Pons (tissue), 1 donor: ENCODE data around the gene GPR4.
A peak's percentile ranks its signal among the peaks of the same experiment; 100 is the strongest.
"Not testable (repeated sequence)": the region's sequence is repeated elsewhere in the genome, so short reads cannot be mapped to it uniquely, and the experiment has no call there.

Source experiments
- DNase-seq: peaks from one replicate; pipeline ENCODE4 v3.0.0-alpha.2; 2016; ENCODE audit warnings: low spot score

The GPR4 gene

DNA sequence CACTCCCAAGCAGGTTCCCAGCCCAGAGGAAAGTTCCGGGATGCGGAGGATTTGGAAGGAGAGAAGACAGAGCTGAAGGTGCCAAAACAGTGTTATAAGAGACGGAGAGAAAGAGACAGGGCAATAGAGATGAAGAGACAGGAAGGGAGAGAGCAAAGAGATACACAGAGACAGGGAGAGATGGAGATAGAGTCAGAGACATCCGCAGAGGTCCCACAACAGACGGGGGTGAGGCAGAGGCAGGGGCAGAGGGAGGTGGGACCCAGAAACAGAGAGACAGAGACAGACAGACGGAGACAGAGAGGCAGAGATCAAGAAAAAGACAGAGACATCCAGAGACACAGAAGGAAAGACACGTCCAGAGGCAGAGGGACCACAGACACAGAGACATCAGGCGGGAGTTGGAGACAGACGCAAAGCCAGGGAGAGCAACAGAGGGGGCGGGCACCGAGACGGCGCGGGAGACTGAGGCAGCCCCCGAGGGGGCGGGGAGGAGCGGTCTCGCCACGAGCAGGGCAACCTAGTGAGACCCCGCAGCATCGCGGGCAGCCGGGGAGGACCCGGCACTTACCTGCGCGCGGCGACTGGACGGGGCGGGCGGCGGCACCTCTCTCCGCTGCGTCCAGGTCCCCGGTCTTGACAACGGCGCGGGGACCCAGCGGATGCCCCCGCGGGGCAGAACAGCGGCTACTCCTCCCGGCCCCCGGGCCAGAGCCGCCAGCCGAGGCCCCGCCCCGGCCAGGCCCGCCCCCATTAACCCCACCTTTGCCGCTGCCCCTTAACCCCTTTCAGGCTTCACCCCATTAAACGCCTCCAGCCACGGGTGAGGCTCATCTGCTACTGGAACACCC, at the start of gene GPR4:
GPR4 (minus strand) TSS at position 689 of the 851 bp plus-strand sequence. CDS start 10,346 bp downstream, outside the sequence.
- no peak for DNase-seq

DNA sequence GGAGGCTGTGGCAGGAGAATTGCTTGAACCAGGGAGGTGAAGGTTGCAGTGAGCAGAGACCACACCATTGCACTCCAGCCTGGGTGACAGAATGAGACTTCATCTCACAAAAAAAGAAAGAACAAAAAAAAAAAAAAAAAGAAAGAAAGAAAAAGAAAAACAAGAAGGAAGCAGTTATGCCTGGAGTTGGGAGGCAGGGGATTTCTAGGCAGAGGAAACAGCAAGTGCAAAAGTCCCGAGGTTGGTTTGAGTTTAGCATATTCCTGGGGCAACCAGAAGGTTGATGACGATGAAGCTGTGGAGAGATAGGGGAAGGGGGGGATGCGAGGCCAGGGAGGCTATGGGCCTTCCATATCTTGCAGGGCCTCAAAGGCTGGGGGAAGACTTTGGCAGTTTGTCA, 48.7 kb upstream of the GPR4 start:
- DNase-seq = no peak

DNA sequence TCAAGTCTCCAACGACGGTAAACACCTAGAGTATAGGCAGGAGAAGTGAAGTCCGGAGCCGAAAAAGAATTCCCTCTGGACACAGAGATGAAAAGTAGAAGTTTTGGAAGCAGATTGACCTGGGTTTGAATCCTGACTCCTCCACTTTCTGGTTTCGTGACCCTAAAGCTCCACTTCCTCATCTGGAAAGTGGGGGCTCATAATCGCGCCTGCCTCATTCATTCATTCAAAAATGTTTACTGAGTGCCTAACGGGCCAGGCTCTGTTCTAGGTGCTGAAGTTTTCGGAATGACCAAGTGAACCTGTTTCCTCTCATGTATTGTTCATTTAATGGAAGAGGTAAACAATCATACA, 44.3 kb upstream of the GPR4 start:
- no peak for DNase-seq

DNA sequence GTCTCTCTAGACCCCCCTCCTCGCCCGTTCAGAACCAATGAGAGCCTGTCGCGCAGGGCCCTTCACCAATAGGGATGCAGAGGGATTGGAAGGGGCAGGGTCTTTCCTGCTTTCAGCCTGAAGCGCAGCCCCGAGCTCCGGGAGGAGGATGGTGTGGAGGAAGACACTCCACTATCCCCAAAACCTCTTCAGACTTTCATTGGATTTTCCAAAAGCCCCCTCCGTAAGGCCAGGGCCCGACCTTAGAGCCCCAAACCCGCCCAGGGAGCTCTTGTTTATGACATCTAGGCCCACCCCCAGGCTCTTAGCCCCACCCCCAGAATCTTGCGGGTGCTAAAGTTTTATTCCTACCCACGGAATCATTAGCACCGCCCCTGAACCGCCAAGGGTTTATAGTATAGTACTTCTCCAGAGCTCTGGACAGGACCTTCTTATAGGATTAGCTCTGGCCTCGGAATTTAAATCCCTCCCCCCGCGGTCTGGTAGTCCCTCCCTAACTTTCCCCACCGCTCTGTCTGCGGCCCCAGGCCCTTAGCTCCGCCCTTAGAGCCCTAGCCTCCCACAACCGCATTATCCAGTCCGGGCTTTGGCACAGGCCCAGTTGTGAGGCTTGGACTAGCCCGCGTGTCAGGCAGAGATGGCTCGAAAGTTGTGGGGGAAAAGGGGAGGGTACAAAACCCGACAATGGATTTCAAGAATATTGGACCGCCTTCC, 43.8 kb upstream of the GPR4 start:
- peak; percentile 99 for DNase-seq

DNA sequence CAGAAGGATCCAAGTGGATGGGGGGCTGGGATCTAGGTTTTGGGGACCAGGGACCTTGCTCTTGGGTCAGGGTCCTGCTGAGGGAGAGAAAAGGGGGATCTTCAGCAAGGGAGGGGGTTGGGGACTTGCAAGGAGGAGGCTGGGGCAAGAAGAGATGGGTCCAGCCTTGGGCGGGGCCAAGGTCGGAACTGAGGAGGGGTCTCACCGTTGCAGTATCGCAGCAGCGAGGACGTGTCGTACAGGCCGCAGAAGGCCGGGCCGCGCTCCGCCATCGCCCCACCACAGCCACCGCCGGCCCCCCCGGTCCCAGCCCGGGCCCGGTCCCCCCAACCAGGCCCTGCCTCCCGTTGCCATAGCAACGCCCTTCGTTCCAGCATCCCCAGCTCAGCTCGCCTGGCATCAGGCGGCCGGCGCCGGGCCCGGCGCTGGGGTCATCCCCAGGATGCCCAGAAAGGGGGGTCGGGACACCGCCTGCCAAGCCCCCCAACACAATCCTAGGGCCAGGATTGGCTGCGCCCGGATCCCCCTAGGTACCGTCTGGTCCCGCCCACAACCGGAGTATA, 43.1 kb upstream of the GPR4 start:
- DNase-seq = no peak

DNA sequence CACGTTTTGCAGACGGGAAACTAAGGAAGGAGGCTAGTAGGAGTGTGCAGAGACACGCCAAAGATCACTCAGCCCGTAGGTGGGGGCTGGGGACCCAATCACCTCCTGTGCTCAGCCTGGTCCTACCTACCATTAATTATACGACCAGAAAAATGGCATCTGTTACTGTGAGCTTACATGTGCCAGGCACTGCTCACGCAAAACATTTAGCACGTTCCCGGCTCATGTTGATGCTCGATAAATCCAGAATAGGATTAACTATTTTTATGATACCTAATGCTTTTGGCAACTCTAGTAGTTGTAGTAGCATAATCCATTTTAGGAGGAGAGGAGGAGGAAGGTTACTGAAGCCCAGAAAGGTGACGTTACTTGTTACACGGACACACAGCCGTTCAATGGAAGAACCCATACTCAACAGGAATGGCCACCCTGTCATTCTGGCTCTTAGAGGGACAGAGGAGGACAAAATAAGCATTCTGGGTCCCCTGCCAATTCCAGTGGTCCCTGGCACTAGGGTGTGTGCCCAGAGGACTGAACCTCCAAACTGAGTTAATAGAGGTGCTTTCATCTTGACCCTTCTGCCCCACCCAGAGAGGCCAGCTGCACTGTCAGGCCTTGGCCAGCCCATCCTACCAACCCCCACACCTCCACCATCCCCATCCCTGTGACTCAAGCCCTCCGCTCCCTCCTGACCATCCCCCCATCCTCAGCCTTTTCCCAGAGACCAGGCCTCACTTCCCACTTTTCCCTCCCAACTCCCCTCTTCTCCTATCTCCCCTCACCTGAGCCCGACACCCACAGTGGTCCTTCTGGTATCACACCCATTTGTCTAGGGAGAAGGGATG, 42.1 kb upstream of the GPR4 start:
- DNase-seq = peak; percentile 54

DNA sequence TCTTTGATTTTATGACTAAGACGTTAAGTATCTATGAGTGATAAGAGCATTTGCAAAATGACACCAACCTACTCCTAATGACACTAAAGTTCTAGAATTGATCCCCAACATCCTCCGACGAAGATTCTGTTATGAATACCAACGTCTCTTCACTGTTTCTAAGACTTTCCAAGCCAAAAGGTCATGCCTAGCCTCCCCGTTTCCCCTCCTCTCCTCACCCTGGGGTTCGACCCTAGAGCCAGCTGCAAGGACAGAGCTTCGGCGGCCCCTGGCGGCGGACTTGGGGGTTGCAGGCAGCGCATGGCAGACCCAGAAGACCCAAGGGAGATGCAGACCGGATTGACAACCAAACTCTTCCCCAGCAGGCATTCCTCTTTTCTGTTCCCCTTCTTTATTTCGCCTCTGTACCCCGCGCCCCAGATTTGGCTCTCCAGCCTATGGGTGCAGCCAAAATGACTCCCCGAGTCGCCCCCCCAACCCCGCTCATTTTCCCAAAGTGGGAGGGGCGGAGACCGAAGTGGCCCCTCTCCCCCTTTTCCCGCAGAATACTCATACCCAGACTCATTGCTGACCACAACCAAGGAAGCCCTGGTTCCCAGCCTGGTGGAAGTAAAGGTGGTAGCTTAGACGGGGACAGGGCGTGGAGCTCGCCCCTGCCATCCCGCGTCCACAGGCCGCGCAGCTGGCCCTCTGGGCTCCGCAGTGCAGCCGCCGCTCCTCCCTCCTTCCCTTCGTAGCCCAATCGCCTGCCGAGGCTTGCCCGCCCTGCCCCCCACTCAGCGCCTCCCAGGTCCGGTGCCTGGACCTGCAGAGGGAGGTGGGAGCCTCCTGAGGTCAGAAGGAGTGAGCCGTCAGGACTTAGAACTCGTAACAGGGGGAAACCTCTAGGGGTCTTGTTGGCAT, 41.3 kb upstream of the GPR4 start:
- DNase-seq = peak; percentile 88

DNA sequence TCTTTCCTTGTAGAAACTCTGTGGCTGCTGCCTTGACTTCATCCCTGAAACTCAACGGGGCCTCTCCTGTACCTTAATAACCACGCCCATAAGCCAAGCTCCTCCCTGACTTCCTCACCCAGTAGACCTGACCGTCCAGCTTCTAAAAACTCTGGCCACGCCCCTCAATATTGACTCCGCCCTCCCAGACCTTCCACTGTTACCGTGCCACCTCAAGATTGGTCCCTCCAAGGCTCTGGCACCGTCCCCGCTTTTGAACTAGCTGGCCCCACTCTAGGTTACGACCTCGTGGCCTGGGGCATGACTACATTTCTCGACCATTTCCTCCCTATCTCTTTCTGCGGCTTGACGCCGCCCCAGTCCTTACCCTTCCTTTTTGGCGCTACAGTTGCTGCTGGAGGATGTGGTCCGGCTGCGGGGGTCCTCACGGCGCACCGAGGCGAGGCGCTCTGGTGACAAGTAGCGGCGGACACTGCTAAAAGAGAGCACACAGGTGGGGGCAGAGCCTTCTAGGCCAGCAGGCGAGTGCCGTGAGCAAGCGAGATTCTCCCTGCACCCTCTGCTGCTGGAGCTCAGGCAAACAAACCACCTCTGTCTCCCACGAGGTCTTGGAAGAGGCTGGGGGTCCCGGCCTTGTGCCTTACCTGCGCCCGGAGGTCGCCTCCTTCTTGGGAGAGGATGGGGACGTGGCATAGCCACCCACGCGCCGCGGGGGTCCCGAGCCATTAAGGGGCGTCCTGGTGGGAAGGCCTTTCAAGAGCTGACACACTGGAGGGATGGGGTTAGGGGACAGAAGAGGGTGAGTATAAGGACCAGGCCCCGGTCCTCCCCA, 39.5 kb upstream of the GPR4 start:
- peak; percentile 49 for DNase-seq

DNA sequence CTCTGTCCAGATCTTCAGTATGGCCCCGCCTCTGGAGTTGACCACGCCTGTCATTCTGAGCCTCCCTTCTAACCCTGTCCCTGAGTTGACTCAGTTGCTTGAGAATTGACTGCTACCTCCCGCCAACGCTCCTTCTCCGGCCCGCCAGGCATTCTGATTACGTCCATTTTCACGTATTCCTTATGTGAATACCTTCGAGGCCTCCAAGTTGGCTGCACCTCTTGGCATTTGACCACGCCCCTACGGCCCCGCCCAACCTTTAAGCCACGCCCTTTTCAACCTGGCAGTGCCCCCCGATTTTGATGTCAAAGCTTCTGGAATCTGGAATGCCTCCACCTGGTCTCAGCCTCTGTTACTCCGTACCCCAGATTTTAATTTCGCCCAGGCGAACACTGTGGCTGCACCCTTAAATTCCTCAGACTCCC, 38.8 kb upstream of the GPR4 start:
- no peak for DNase-seq

DNA sequence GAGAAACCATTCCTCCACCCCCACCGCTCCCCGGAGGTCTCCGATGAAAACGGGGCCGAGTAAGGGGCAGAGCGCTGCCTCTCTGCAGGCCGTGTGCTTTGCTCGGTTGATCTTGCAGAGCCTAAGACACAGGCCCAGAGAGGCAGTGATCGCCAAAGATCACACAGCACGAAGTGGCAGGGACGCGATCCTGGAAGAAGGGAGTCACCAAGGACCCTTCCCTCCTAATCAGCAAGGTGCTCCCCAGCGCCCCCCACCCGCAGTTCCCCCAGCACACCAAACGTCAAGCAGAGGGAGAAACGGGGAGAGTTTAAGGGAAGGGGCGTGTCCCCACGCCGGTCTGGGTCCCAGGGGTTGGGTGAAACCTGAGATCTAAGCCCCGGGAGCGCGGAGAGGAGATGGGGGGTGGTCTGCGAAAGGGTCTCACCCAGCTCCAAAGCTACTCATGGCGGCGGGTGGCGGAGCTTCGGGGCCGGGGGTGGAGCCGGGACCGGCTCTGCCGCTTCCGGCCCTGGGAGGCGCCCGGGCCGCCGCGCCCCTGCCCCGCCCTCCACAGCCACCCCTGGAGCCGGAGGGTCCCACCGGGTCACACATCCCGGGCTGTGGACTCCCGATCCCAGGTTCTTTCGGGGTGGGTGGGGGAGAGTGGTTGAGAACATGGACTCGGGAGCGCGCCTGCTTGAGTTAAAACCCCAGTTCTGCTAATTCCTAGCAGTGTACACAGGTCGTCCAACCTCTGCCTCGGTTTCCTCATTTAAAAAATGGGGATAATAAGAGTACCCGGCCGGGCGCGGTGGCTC, 37.1 kb upstream of the GPR4 start, which contains the start of gene EML2:
EML2 (minus strand) TSS at position 468 of the 800 bp plus-strand sequence; CDS start at position 447, 21 bp downstream.
- no peak for DNase-seq

DNA sequence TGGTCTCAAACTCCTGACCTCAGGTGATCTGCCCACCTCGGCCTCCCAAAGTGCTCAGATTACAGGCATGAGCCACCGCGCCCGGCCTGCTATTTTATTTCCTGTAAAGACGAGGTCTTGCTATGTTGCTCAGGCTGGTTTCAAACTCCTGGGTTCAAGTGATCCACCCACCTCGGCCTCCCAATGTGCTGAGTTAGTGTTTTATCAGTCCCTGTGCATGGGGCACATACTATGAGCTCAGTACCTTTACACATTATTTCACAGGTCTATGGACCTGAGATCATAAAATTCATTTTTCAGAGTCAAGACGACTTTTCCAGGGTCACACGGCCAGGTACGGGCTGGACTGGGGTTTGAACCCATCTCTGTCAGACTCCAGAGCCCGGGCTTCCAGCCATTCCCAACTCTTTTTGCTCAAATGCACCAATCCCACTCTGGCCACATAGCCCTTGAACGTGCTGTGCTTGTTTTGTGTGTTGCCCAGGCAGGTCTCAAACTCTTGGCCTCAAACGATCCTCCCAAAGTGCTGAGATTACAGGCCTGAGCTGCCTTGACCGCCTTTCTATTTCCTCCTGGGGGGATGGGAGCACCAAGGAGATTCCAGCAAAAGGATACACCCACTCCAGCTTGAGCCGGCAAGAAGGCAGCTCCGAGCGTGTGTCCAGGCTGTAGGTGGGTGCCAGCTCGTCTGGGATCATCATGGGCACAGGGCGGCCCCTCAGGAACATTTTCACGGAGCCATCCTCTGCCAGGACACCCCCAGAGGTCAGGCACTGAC, 36.1 kb upstream of the GPR4 start:
- DNase-seq = no peak

DNA sequence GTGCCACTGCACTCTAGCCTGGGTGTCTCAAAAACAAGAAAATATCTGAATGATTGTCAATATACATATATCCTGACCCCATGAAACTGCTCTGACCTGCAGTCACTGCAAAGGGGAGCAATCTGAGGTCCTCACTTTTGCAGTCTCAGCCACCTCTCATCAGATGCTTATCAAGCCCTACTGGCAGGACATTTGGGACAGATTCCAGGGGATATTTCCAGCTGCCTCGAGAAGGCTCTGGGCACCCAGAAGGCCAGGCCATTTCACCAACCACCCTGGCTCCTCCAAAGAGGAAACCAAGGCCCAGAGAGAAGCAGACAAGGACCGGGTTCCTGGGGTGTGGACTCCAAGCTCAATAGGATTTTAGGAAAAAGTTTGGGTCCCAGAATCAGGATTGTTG, 34.9 kb upstream of the GPR4 start:
- DNase-seq = no peak

DNA sequence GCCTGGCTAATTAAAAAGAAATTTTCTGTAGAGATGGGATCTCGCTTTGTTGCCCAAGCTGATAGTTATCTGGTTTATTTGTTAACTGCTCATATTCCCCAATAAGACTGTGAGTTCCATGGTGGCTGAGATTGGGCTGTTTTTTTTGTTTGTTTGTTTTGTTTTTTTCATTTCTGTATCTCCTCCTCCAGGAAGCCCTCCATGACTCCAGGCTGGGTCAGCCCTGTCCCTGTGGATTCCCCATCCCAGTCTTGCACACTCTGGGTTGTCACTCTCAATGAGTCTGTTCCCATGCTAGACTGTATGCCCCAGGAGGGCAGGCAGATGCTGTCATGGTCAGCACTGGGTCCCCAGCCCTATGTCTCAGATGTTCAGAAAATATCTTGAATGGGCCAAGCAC, 34.3 kb upstream of the GPR4 start:
- DNase-seq = no peak

DNA sequence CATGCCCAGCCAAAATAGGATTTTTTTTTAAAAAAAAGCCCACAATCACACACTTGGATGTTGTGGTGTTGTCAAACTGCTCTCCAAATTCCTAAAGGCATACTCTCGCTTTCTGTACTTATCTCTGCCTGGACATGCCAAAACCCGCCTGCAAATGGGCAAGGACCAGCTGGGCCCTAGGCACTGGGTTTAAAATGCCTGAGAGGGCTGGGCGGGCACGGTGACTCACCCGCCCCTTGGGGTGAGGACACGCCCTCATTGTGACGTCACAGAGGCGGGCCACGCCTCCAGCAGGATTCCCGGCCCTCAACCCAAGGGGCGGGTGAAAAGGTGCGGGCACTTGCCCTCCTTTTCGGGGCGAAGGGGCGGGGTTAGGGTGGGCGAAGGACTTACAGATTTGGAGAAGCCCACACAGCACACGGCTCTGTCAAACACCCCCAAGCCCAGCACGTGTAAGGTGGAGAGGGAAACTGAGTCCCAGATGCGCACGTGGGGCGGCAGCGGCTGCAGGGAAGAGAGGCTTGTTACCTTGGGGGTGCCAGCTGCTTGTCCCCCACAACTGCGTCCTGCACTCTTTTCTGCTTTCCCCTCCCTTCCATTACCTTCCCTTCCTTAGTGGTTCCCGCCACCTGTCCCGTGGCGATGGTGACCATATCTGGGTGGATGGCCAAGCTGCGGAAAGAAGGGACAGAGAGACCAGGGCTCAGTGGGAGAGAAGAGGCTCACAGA, 30.6 kb upstream of the GPR4 start:
- no peak for DNase-seq

DNA sequence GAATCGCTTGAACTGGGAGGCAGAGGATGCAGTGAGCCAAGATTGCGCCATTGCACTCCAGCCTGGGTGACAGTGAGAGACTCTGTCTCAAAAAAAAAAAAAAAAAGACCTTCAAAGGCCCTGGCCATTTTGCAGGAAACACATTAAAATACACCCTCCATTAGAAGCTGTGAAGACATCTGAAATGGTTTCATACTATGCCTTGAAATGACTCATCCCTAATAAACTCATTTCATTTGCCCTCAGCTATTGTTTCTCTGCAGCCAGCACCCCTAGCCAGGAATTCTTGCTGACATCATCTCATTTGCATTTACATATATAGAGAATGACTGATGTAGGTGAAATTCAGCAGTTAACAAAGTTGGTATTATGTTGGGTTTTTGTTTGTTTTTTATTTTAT, 28.5 kb upstream of the GPR4 start:
- no peak for DNase-seq

DNA sequence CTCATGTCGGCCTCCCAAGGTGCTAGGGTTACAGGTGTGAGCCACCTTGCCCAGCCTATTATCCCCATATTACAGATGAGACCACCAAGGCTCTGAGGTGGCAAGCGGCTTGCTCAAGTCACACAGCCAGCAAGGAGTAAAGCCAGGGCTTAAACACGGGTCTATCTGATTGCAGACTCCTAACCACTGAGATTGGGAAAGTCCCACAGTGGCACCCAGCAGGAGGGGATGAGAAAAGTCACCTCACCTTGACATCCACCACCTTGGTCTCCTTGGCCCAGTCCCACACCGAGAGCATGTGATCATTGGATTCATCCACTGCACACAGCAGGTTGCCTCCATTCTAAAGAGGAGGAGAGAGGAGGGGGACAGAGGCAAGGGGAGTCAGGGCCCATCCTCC, 27.7 kb upstream of the GPR4 start:
- no peak for DNase-seq

DNA sequence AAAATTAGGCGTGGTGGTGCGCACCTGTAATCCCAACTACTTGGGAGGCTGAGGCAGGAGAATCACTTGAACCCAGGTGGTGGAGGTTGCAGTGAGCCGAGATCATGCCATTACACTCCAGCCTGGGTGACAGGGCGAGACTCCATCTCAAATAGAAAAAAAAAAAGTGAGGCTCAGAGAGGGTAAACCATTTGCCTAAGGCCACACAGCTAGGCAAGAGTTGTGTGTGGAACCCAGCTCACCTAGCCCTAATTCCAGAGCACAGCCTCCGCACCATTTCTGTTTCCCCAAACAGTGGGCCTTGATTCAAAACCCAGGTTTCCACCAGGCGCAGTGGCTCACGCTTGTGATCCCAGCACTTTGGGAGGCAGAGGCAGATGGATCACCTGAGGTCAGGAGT, 26.2 kb upstream of the GPR4 start:
- DNase-seq = not testable (repeated sequence)

DNA sequence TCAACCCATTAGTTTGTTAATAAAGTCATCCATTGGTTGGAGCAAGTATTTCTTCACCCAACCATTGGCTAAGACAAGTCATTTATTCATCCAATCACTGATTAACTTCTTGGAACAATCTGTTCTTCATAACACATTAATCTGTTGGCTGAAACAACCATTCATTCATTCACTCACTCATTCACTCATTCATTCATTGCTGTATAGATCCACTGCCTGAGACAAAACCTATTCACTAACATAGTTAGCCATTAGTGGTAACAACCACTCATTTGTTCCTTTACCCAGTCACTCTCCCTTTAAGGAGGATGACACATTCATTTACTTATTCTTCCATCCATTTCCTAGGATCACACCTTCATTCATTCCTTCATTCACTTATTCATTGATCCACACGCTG, 22.0 kb upstream of the GPR4 start:
- no peak for DNase-seq
